Adrenal gland (tissue), 19 donors: ENCODE measurements around the gene PATE3. TPM values are rescaled to one million over a fixed set of nuclear protein-coding genes. Genes with fewer than 3 reads are reported as not detected.

Experiments
- DNase-seq, 7 donors: peaks; one replicate each; pipeline ENCODE4 v3.0.0-alpha.2; 2019 to 2020
- H3K27ac ChIP-seq, 5 donors: fragments of 200-600 bp; sonication (generic) in 4 of 5; 1 replicate in 3 of 5; 2 replicates in 2 of 5; pipeline versions ENCODE4 v1.5.1 to v1.8.0; 2016 to 2020; ENCODE audit warnings: mild to moderate bottlenecking in 1 of 5
- H3K27me3 ChIP-seq: fragments of 200-600 bp; 2 replicates; pipeline ENCODE4 v1.8.0; 2021
- H3K36me3 ChIP-seq, 2 donors: fragments of 200-600 bp; replicated peaks in 1 of 2; 1 replicate in 1 of 2; 2 replicates in 1 of 2; pipeline versions ENCODE4 v1.5.1 to v1.8.0; 2018 to 2022
- H3K4me1 ChIP-seq, 2 donors: fragments of 200-600 bp; replicated peaks in 1 of 2; 1 replicate in 1 of 2; 2 replicates in 1 of 2; pipeline versions ENCODE4 v1.5.1 to v1.8.0; 2018 to 2021
- H3K4me3 ChIP-seq, 4 donors: fragments of 200-600 bp; sonication (generic) in 3 of 4; one replicate each; pipeline ENCODE4 v1.5.1; 2016 to 2018
- H3K9me3 ChIP-seq, 3 donors: fragments of 200-600 bp; sonication (generic) in 1 of 3; replicated peaks in 1 of 3; 1 replicate in 2 of 3; 2 replicates in 1 of 3; pipeline versions ENCODE4 v1.5.1 to v1.8.0; 2016 to 2021
- POLR2A ChIP-seq, 2 donors: fragments of 450-650 bp; IDR thresholded peaks; one replicate each; pipeline ENCODE4 v1.6.1; 2017; ENCODE audit warnings: antibody characterized with exemption in 2 of 2, mild to moderate bottlenecking in 2 of 2, moderate library complexity in 1 of 2
- WGBS, 4 donors: extraction: QIAGEN DNeasy Blood & Tissue Kit in 2 of 4; methylation state at CpG; one replicate each; pipeline versions ENCODE4 v1.1.5 to v1.1.7; 2013 to 2017; 5-methylcytosine and 5-hydroxymethylcytosine counted together
- intact Hi-C, 2 donors: fragments of 100-400 bp; cut with DNase I; formaldehyde crosslinking; loops; one replicate each; pipeline versions ENCODE4 v1.14.1 to v1.15.0; 2022 to 2023
- long read RNA-seq, 10 donors: library from polyadenylated mRNA in 3 of 10; unstranded in 2 of 10; stranded (forward) in 1 of 10; transcript quantifications; one replicate each; pipeline ENCODE4 v2.0.0 and lab custom pipeline, GENCODE V29; 2021 to 2026
- polyA plus RNA-seq, 3 donors: library from polyadenylated mRNA; stranded (reverse); fragments of 200-250 nt in 2 of 3; fragments of 350-450 nt in 1 of 3; fragmentation: Illumina TruSeq in 1 of 3; extraction: RNeasy Lipid Tissue Mini Kit (QIAGEN cat#74804) in 1 of 3; gene quantifications; one replicate each; pipeline ENCODE4 v1.2.3, GENCODE V29; 2013 to 2014
- total RNA-seq, 9 donors: library from RNA; depleted of rRNA in 4 of 9; stranded (reverse); fragments of >200 nt in 4 of 9; fragments of 120-200 nt in 1 of 9; fragmentation: NEBNext Ultra II Directional in 1 of 9; extraction: Animal tissue kit (Norgen Biotek cat#: 25700) in 1 of 9; gene quantifications; one replicate each; pipeline versions ENCODE4 v1.1.0 to v1.2.4, GENCODE V29; 2013 to 2023
- TF ChIP-seq, protein P1 (sequence below), 6 experiments: fragments of 450-650 bp in 4 of 6; fragments of 200-600 bp in 2 of 6; sonication (generic) in 1 of 6; IDR thresholded peaks; 1 replicate in 5 of 6; 2 replicates in 1 of 6; pipeline versions ENCODE4 v1.5.1 to v1.8.0; 2016 to 2021; ENCODE audit warnings: antibody characterized with exemption in 6 of 6, mild to moderate bottlenecking in 2 of 6, moderate library complexity in 1 of 6
- donor health status: healthy with polysubstance abuse.
- donor health status: Bipolar disorder and iron deficiency.
- donor health status: DM: yes; HTN: yes; CAD: no.
- donor health status: DM: no; HTN: no; CAD: no.
- donor health status: DM: no; HTN: no; CAD: no.
- donor health status: DM: yes; HTN: yes; CAD: no.

The PATE3 gene, protein sequence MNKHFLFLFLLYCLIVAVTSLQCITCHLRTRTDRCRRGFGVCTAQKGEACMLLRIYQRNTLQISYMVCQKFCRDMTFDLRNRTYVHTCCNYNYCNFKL
- total RNA-seq (not detected), polyA plus RNA-seq (not detected)
- long read RNA-seq, donor 1 = 0 reads
- long read RNA-seq, donor 2 = 0 reads
- long read RNA-seq, donor 3 = 0 reads
- long read RNA-seq, donor 4 = 0 reads
- long read RNA-seq, donor 5 = 0 reads
- long read RNA-seq, donor 6 = 0 reads
- long read RNA-seq, donor 7 = 0 reads
- long read RNA-seq, donor 8 = 0 reads
- long read RNA-seq, donor 9 = 0 reads
- long read RNA-seq, donor 10 = 0 reads

DNA sequence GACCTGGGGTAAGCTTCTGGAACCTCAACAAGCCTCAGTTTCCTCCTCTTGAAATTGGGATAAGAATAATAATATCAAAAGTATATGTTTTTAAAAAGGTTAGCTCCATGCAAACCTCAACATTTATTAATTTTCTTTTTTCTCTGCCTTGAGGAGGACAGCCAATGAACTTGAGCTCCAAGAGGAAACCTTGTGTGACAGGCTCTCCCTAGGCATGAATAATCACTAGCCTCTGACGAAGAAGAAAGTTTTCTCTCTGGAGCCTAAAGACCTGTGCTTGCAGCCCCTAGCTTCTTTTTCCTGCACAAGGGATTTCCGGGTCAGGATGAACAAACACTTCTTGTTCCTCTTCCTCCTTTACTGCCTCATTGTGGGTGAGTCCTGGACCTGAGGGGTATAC lies at the start of gene PATE3:
PATE3 (plus strand) TSS at position 301 of the 400 bp plus-strand sequence; CDS start at position 326, 25 bp downstream.
- no peak for DNase-seq
- intact Hi-C loops = no loop called here
- H3K9me3 ChIP-seq = no peaks in the 10 kb centered on the region
- no peak within 1 kb of the TSS for H3K27ac ChIP-seq
- no peak within 1 kb of the TSS for H3K4me3 ChIP-seq
- no peaks in the 10 kb centered on the region for H3K36me3 ChIP-seq
- no peaks in the 10 kb centered on the region for H3K27me3 ChIP-seq
- no peaks in the 10 kb centered on the region for H3K4me1 ChIP-seq
- WGBS, 4 donors = 38 to 53% (median 42%) methylated on average over 2 of the region's 2 CpGs
- TF ChIP-seq, protein P1, sequence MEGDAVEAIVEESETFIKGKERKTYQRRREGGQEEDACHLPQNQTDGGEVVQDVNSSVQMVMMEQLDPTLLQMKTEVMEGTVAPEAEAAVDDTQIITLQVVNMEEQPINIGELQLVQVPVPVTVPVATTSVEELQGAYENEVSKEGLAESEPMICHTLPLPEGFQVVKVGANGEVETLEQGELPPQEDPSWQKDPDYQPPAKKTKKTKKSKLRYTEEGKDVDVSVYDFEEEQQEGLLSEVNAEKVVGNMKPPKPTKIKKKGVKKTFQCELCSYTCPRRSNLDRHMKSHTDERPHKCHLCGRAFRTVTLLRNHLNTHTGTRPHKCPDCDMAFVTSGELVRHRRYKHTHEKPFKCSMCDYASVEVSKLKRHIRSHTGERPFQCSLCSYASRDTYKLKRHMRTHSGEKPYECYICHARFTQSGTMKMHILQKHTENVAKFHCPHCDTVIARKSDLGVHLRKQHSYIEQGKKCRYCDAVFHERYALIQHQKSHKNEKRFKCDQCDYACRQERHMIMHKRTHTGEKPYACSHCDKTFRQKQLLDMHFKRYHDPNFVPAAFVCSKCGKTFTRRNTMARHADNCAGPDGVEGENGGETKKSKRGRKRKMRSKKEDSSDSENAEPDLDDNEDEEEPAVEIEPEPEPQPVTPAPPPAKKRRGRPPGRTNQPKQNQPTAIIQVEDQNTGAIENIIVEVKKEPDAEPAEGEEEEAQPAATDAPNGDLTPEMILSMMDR (IDR thresholded peaks at IDR 0.05) = no peak
- no peak for TF ChIP-seq POLR2A (IDR thresholded peaks at IDR 0.05)

DNA sequence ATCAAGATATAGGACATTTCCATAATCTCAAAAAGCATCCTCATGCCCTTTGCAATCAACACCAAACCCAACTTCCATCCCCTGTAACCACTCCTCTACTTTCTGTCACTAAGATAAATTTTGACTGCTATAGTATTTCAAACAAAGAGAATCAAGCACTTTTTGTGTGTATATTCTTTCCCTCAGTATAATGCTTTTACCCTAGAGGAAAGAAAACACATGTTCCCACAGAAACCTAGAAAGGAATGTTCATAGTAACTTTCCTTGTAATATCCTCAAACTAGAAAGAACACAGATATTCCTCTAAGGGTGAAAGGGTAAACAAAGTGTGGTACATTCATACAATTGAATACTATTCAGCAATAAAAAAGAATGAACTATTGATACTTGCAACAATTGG lies 47.3 kb upstream of the PATE3 start:
- no peak overlapping the region for H3K27ac ChIP-seq
- no peak for DNase-seq
- no peaks in the 10 kb centered on the region for H3K4me1 ChIP-seq
- H3K36me3 ChIP-seq = no peaks in the 10 kb centered on the region
- peaks cover 0 to 4% (median 0%) of the 10 kb centered on the region in 3 donors for H3K9me3 ChIP-seq
- no peaks in the 10 kb centered on the region for H3K27me3 ChIP-seq
- H3K4me3 ChIP-seq = no peak overlapping the region
- TF ChIP-seq POLR2A (IDR thresholded peaks at IDR 0.05) = no peak
- TF ChIP-seq, protein P1 (IDR thresholded peaks at IDR 0.05) = no peak
- intact Hi-C loops = no loop called here

DNA sequence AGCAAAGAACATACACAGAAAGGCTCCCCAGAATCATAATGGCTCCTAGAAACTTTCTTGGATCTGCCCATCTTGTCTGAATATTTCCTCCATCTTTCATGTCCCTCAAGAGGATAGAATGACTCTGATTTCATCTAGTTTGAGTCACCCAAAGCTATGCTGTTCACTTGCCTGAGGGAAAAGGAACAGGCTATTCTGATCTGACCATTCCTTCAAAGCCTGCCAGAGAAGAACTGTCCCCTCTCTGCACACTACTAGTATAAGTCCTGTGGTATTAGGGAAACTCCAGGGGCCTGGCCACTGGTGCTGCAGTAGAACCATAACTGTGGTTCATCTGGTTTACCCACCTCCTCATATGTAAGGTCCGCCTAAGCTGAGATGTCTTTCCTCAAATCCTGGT lies 44.2 kb upstream of the PATE3 start:
- Histone ChIP-seq H3K36me3 (no peaks in the 10 kb centered on the region), H3K4me1 (no peaks in the 10 kb centered on the region), H3K9me3 (no peaks in the 10 kb centered on the region), H3K27ac (no peak overlapping the region), H3K27me3 (no peaks in the 10 kb centered on the region), H3K4me3 (no peak overlapping the region)
- intact Hi-C loops = no loop called here
- no peak for DNase-seq
- 64 to 77% (median 73%) methylated on average over 1 of the region's 1 CpG for WGBS, 4 donors
- TF ChIP-seq POLR2A (IDR thresholded peaks at IDR 0.05) = no peak
- TF ChIP-seq, protein P1 (IDR thresholded peaks at IDR 0.05) = no peak

DNA sequence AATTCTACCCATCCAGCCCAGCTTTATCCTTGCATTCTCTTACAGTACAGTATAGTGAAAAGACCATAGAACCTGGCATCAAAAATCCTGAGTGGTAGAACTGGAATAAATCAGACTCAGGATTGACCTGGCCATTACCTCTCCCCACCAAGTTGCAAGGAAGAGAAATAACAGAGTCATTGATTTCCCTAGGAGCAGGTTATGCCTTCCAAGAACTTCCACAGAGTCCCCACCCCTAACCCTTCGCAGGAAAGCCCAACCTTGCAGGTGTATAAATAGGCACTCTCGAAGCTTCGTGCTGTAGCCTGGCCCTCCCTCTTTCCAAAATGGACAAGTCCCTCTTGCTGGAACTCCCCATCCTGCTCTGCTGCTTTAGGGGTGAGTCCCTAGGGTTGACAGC lies 41.9 kb upstream of the PATE3 start, which contains the start of gene PATE1:
PATE1 (plus strand) TSS at position 301 of the 400 bp plus-strand sequence; CDS start at position 327, 26 bp downstream.
- 68 to 79% (median 71%) methylated on average over 3 of the region's 3 CpGs for WGBS, 4 donors
- H3K4me3 ChIP-seq = no peak within 1 kb of the TSS
- intact Hi-C loops = no loop called here
- no peak within 1 kb of the TSS for H3K27ac ChIP-seq
- DNase-seq = no peak
- no peaks in the 10 kb centered on the region for H3K27me3 ChIP-seq
- no peak for TF ChIP-seq POLR2A (IDR thresholded peaks at IDR 0.05)
- TF ChIP-seq, protein P1 (IDR thresholded peaks at IDR 0.05) = no peak
- H3K36me3 ChIP-seq = no peaks in the 10 kb centered on the region
- no peaks in the 10 kb centered on the region for H3K9me3 ChIP-seq
- no peaks in the 10 kb centered on the region for H3K4me1 ChIP-seq
